SK-N-MC (cell line): ENCODE results near the gene DOCK8.

ENCODE experiments used
- EZH2 ChIP-seq: fragments of 200-600 bp; sonication (generic); IDR thresholded peaks from one replicate; pipeline ENCODE4 v1.6.1; 2017; ENCODE audit warnings: antibody characterized with exemption
- FOXP2 ChIP-seq: optimal IDR thresholded peaks from 2 replicates; pipeline ENCODE3; 2011; ENCODE audit warnings: mild to moderate bottlenecking, moderate library complexity; ENCODE audit not compliant: insufficient read depth; ENCODE audit errors: extremely low read length, control extremely low read depth
- POLR2AphosphoS5 ChIP-seq: IDR thresholded peaks from 2 replicates; pipeline ENCODE4 v1.6.1; 2012; ENCODE audit warnings: mild to moderate bottlenecking, low read depth, low read length, borderline replicate concordance

DNA sequence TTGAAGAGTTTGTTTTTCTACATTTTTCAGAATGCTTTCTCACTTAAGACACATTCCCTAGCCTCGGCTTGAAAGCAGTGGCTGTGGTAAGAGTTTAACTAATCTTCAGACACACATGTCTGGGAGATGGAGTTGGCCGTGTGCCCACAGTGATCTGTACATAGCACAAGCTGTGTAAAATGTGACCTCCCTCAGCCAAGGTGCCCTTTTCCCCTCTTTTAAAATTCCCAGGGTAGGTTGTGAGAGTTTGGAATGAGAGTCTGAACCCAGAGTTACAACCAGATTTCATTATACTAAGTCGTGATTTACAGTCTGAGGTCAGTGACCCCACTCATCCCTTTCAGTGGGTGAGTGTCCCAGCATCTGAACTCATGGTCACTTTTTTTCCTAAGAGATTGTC lies 230.4 kb downstream of the DOCK8 start:
- no peak for TF ChIP-seq POLR2AphosphoS5
- no peak for TF ChIP-seq EZH2
- no peak for TF ChIP-seq FOXP2
